GM10847 (cell line): ENCODE data around the gene GRAMD2B.

ENCODE experiments used
- POLR2A ChIP-seq: IDR thresholded peaks from 2 replicates; pipeline ENCODE4 v1.6.1; 2011; ENCODE audit not compliant: insufficient read length; ENCODE audit errors: extremely low read depth

GRAMD2B gene

DNA sequence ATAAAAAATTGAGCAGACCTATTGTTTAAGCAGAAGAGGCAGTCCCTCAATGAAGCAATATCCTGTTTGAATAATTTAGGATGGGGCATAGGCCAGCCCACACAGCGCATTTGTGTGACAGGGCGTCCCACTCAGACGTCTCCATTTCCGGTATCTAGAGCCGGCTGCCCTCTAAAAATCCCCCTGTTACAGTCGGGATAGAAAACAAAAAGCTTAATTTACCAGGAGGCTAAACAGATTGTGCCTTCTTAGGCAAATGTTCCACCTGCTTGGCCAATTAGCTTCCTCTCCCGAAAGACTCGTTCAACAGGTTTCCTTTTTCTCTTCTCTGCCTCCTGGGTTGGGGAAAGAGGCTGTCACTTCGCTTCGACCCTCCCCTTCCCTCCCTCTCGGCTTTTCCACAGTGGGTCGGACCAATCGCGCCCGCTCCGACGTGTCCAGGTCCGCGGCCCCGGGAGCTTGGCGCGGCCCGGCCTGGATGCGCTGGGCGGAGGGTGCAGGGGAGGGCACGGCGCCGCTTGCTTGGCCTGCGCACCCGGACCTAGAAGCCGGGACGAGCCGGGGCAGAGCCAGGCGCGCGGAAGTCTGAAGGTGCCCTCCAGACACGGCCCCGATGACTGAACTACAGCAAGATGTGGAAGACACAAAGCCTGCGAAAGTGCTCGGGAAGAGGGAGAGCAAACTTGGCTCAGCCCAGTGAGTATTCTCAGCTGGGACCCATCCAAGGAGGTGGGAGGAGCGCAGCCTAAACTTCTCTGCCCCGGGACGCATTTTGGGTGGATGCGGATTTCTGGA, at the start of gene GRAMD2B:
GRAMD2B (plus strand) TSS at position 416 of the 795 bp plus-strand sequence; CDS start at position 614, 198 bp downstream.
- TF ChIP-seq POLR2A: peak; percentile 51

DNA sequence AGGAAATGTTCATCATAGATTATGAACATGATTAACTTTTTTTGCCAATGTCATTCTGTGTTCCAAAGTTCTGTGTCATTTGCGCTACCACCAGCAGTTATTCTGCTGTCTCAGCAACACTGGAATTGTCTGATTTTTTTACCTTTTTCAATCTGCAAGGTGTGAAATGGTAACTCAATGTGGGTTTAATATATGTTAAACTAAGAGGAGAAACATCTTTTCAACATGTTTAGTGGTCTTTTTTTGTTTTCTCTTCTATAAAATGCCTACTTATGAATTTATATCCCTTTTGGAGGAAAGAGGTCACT, 49.1 kb upstream of the GRAMD2B start:
- no peak for TF ChIP-seq POLR2A

DNA sequence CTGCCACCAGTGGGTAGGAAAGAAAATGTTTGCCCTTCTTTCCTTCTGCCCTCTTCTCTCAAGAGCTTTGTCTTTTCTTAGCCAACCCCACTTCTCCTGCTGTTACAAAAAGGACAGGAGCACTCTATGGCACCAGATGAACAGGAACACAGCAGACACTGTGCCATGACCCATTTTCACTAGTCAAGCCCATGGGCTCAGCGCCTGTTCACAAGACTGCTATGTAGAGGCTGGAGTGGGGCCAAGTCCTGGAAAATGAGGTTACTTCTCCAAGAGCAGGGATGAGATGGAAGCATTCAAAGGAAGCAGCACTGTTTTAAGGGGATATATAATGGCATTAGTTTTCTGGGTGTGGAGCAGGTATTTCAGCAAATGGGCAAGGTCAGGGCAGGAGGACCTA, 46.8 kb upstream of the GRAMD2B start:
- no peak for TF ChIP-seq POLR2A

DNA sequence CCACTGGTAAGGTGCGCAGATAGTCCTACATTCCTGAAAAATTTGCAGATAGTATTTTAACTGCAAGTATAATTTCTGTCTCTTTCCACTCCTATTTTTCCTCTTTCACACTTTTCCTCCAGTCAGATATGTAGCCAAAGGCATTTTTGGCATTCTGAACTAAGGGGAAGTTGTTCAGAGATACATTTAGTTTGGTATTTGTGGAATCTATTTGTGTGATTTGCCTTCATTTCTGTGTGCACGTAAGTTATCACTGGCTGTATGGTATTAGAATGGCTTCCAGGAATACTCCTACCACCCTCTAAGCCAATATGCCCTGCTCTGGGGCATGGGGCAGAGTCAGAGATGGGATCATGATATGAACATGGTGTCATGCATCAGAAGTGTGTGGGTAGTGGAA, 45.8 kb upstream of the GRAMD2B start:
- no peak for TF ChIP-seq POLR2A

- TF ChIP-seq POLR2A: no peak
Measured at GRCh38 chr5:126383246-126383645, 40.0 kb upstream of the GRAMD2B start.

DNA sequence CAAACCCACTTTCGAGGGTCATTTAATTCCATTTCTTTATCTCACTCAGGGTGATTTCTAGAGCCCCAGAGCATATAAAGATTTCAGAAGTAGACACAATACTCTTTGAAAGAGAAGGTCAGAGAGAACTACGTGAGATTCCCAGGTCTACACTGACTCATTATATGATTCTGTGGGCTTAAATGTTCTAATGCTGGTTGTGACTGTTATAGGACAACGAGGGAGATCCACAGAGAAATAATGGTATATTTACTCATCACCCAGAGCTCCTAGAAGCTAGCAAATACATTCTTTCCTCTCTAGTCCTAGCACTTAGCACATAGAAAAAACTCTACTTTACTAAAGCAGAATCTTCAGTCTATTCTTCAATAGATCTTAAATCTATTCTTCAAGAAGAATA, 39.4 kb upstream of the GRAMD2B start:
- no peak for TF ChIP-seq POLR2A

DNA sequence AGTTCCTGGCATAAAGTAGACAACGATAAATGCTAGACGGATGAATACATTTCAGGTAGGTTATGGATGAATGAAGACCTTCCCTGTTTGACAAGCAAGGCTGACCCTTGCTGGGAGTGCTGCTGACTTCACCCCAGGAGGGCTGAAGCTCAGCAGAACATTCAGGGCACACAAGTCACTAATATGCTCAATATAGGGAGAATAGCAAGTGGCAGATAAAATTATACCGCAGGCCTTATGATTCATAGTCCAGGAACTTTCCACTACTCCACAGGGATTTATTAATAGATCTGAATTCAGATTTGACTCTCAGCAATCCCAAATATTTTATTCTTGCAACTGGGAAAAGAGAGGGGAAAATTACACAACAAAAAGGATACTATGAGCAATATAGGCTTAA, 38.2 kb upstream of the GRAMD2B start:
- TF ChIP-seq POLR2A: no peak

DNA sequence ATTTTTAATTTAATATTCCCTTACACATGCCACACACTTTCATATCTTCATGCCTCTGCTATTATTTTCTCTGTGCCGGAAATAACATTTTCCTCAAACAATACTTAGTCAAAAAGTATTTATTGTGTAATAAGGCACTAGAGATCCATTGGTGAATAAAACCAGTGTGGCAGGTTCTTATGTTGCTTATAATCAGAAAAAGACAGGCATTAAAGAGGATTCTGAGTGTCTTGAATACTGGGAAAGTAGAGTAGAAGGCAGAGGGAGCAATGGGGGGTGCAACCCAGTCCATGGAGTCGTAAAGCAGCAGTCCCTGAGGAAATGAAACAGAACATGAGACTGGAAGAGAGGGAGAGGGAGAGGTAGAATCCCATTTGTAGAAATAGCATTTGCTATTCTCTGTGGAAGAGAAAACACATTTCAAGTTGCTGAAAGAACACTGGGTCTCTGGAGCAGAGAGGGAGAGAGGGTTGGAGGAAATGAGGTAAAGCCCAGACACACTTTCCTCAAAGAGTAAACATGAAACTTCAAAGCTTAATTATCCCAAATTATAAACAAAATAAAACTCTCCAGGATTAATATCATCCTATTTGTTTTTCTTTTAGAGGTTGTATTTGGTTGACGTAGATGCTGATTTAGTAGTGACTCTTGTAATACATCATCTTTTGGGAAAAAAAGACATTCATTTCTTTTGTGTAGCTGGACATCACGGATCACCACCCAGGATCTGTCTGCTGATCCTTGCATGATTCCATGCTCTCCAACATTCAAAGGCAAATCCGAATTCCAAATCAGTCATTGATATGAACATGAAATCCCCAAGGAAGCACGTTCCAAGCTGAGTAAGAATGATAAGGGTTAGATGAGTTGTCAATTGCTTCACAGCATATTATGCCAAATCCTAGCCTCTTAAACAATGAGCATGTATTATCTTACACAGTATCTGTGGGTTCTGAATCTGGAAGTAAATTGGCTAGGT, 37.4 kb upstream of the GRAMD2B start:
- no peak for TF ChIP-seq POLR2A

- no peak for TF ChIP-seq POLR2A
Measured at GRCh38 chr5:126389179-126389578, 34.0 kb upstream of the GRAMD2B start.

- TF ChIP-seq POLR2A: no peak
Measured at GRCh38 chr5:126390051-126390450, 33.2 kb upstream of the GRAMD2B start.

DNA sequence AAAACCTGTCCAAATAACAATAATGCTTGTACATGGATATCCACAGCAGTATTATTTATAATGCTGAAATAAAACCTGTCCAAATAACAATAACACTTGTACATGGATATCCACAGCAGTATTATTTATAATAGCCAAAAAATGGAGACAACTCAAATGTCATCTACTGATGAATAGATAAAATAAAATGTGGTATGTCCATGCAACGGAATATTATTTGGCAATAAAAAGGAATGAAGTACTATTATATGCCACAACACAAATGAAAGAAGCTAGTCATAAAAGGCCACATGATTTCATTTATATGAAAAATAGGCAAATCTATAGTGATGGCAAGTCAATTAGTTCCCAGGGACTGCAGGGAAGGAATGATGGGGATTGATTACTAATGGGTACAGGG, 31.8 kb upstream of the GRAMD2B start:
- no peak for TF ChIP-seq POLR2A

- TF ChIP-seq POLR2A: no peak
Measured at GRCh38 chr5:126394211-126394788, 28.9 kb upstream of the GRAMD2B start.

DNA sequence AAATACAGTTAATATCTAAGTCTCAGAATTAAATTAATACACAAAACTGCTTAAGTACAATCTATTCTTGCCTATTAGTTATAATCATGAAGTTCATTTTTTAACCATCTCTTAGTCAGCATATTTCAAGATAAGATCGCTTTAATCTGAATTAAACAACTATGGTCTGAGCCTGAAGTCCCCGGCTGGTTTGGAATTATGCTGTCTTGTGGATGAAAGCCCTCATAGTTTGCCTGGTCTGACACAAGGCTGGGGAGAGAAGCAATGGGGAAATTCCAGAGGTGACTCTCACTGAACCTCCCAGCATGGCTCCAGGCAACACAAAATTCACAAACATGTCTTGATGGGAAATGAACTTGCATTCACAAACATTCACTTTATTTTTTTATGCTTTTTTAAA, 28.0 kb upstream of the GRAMD2B start:
- no peak for TF ChIP-seq POLR2A

DNA sequence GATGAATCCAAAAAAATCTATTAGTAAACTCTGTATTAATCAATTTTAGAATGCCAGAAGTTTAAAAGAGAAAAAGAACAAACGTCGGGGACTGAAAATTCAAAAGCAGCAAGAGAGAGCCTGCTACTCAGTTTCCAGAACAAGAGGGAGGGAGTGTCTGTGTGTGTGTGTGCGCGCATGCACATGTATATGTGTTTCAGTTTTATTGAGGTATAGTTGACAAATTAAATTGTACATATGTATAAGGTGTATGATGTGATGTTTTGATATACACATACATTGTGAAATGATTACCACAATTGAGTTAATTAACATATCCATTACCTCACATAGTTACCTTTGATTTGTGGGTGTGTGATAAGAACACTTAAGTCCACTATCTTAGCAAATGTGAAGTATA, 27.6 kb upstream of the GRAMD2B start:
- TF ChIP-seq POLR2A: no peak

DNA sequence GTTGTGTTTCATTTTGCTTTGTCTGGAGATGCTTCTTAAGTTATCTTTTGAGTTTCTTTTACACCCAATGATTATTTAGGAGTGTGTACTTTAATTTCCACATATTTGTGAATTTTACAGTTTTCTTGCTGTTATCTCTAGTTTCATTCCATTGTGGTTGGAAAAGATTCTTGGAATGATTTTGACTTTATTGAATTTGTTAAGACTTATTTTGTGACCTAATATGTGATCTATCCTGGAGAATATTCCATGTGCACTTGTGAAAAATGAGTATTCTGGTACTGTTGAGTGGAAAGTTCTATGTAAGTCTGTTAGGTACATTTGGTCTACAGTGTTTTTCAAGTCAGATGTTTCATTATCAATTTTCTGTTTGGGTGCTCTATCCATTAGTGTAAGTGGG, 24.4 kb upstream of the GRAMD2B start:
- no peak for TF ChIP-seq POLR2A
